Measurements from ENCODE around the gene PPP3CA.

Gene PPP3CA

GRCh38 chr4:101345596-101346350, 1.6 kb downstream of the PPP3CA start:
- peaks cover 44% of the 10 kb centered on the region for H3K4me1 Mint-ChIP-seq
- H3K4me3 Mint-ChIP-seq = peak overlapping the region; percentile 93
- peaks cover 6% of the 10 kb centered on the region for H3K27me3 Mint-ChIP-seq
- H3K36me3 Mint-ChIP-seq = no peaks in the 10 kb centered on the region
- H3K9me3 Mint-ChIP-seq = no peaks in the 10 kb centered on the region
- H3K27ac Mint-ChIP-seq = peak overlapping the region; percentile 31

DNA sequence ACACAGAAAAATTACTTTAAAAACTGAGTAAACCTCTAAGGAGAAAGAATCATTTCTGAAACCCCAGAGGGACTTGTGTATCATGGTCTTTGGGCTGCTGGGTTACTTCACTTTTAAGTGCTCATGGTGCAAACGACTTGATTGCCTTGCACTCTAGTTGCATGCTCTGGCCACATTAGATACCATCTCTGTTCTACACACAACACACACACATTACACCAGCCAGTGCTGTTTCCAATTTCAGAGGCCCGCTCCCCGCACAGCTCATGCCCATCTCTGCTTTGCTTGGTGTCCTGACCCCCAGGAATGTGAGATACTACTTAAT, 2.1 kb downstream of the PPP3CA start:
- H3K27me3 Mint-ChIP-seq = peaks cover 4% of the 10 kb centered on the region
- peaks cover 49% of the 10 kb centered on the region for H3K4me1 Mint-ChIP-seq
- no peaks in the 10 kb centered on the region for H3K36me3 Mint-ChIP-seq
- no peaks in the 10 kb centered on the region for H3K9me3 Mint-ChIP-seq
- H3K4me3 Mint-ChIP-seq = peak overlapping the region; percentile 93
- H3K27ac Mint-ChIP-seq = no peak overlapping the region

DNA sequence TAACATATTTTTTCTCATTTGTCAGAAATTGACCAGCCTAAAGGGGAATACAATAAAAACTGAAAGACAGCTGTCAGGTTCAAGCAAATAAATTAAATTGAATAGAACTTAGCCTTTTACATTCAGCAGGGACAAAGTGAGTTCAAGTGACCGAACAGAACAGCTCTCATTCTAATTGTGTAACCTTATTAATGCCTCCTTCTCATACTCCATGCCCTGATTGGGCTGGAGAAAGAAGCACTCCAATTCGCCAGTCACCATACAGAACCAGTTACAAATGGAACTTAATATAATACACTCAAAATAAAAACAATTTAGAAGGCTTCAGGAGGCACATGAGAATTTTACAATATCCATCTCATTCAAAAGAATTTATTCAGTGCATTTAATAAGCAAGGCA, 8.0 kb downstream of the PPP3CA start:
- Mint-ChIP-seq H3K4me3 (no peak overlapping the region), H3K9me3 (no peaks in the 10 kb centered on the region), H3K4me1 (peaks cover 67% of the 10 kb centered on the region), H3K27ac (no peak overlapping the region), H3K27me3 (no peaks in the 10 kb centered on the region), H3K36me3 (no peaks in the 10 kb centered on the region)

- no peak overlapping the region for H3K4me3 Mint-ChIP-seq
- no peak overlapping the region for H3K27ac Mint-ChIP-seq
- H3K36me3 Mint-ChIP-seq = peaks cover 2% of the 10 kb centered on the region
- H3K27me3 Mint-ChIP-seq = no peaks in the 10 kb centered on the region
- H3K9me3 Mint-ChIP-seq = no peaks in the 10 kb centered on the region
- H3K4me1 Mint-ChIP-seq = peaks cover 60% of the 10 kb centered on the region
Measured at GRCh38 chr4:101337688-101338087, 9.6 kb downstream of the PPP3CA start.

GRCh38 chr4:101334963-101335572, 12.3 kb downstream of the PPP3CA start:
- H3K4me3 Mint-ChIP-seq = no peak overlapping the region
- H3K27me3 Mint-ChIP-seq = no peaks in the 10 kb centered on the region
- H3K4me1 Mint-ChIP-seq = peaks cover 55% of the 10 kb centered on the region
- no peak overlapping the region for H3K27ac Mint-ChIP-seq
- no peaks in the 10 kb centered on the region for H3K9me3 Mint-ChIP-seq
- H3K36me3 Mint-ChIP-seq = peaks cover 2% of the 10 kb centered on the region

DNA sequence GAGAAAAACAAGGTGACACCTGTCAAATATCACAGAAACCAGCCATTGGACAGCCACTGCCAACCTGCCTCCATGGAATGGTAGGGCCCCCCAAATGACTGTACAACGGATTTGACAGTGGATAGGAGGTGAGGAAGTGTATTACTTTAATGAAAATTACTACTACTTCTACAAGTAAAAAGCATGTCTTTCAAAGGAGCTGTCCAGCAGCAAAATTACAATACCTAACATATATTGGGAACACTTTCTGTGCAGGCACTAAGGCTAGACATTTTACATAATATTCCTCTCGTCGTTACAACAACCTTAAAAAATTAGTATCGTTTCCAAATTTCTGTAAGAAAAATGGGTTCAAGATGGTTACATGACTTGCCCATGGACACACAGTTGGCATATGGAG, 14.9 kb downstream of the PPP3CA start:
- Mint-ChIP-seq H3K27me3 (no peaks in the 10 kb centered on the region), H3K36me3 (peaks cover 2% of the 10 kb centered on the region), H3K4me1 (peaks cover 61% of the 10 kb centered on the region), H3K4me3 (no peak overlapping the region), H3K27ac (no peak overlapping the region), H3K9me3 (no peaks in the 10 kb centered on the region)

DNA sequence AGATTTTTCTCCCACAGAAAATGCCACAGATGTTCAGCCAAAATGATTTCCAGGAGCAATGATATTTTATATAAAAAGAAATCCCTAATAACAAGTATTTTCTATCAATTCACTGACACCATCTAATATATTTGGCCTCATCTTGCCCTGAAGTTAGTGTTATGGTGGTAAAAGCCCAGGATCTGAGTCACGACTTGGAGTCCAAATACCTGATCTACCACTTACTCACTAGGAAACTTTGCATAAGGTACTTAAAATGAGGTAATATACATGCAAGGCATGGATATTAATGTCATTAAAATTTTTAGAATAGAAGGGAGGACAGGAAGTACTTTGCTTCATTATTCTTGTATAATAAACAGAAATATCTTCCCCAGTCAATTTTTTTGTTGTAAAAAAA, 16.3 kb downstream of the PPP3CA start:
- Mint-ChIP-seq H3K4me3 (no peak overlapping the region), H3K27ac (no peak overlapping the region), H3K36me3 (peaks cover 3% of the 10 kb centered on the region), H3K27me3 (peaks cover 4% of the 10 kb centered on the region), H3K4me1 (peaks cover 64% of the 10 kb centered on the region), H3K9me3 (no peaks in the 10 kb centered on the region)

DNA sequence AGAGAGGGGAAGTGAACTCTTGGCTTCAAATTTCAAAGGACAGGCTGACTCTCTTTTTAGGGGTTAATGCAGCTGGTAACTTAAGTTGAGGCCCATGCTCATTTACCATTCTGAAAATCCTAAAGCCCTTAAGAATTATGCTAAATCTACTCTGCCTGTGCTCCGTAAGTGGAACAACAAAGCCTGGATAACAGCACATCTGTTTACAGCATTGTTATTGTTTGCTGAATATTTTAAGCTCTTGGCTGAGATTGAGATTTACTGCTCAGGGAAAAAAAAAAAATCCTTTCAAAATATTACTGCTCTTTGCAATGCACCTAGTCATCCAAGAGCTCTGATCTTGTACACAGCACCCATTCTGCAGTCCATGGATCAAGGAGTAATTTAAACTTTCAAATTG, 17.7 kb downstream of the PPP3CA start:
- no peak overlapping the region for H3K4me3 Mint-ChIP-seq
- H3K27ac Mint-ChIP-seq = no peak overlapping the region
- no peaks in the 10 kb centered on the region for H3K9me3 Mint-ChIP-seq
- peaks cover 4% of the 10 kb centered on the region for H3K27me3 Mint-ChIP-seq
- peaks cover 61% of the 10 kb centered on the region for H3K4me1 Mint-ChIP-seq
- H3K36me3 Mint-ChIP-seq = peaks cover 4% of the 10 kb centered on the region

- Mint-ChIP-seq H3K27ac (no peak overlapping the region), H3K27me3 (peaks cover 5% of the 10 kb centered on the region), H3K4me1 (peaks cover 64% of the 10 kb centered on the region), H3K4me3 (peak overlapping the region; percentile 65), H3K36me3 (peaks cover 4% of the 10 kb centered on the region), H3K9me3 (no peaks in the 10 kb centered on the region)
Measured at GRCh38 chr4:101328063-101328602, 19.2 kb downstream of the PPP3CA start.

DNA sequence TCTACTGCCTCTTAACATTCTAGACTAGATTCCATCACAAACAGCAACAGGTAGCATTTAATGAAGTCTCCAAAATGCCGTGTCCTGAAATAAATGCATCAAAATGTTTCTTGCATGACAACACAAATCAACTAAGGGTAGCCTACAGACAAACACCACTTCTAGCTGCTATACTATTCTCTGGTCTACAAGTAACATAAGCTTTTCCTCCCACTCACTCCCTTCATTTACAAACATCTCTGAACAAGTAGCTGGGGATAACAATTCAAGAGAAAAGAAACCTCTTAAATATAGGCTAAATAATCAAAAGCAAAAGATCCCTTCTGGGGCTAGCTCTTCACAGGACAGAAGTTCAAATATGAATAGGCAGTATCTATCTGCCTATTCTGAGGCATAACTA, 20.8 kb downstream of the PPP3CA start:
- H3K36me3 Mint-ChIP-seq = peaks cover 4% of the 10 kb centered on the region
- H3K4me1 Mint-ChIP-seq = peaks cover 66% of the 10 kb centered on the region
- no peak overlapping the region for H3K4me3 Mint-ChIP-seq
- H3K27ac Mint-ChIP-seq = no peak overlapping the region
- H3K9me3 Mint-ChIP-seq = no peaks in the 10 kb centered on the region
- H3K27me3 Mint-ChIP-seq = peaks cover 5% of the 10 kb centered on the region

DNA sequence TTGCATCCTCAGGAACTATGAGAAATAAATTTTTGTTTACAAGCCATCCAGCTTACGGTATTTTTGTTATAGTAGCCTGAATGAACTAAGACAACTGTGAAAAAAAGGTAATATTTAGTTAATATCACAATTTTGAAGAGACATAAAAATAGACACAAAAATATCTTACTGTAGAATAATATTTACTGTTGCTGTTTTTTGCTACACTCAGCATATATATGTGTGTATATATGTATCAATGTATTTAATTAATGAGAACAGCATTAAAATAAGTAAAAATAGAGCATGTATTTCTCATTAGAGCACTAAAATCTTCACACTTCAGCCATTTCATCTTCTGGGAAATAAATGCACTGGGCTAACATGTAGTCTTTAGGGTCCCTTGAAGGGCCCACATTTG, 24.6 kb downstream of the PPP3CA start:
- Mint-ChIP-seq H3K4me3 (no peak overlapping the region), H3K9me3 (no peaks in the 10 kb centered on the region), H3K4me1 (peaks cover 47% of the 10 kb centered on the region)

GRCh38 chr4:101321481-101322042, 25.8 kb downstream of the PPP3CA start:
- H3K36me3 Mint-ChIP-seq = peaks cover 4% of the 10 kb centered on the region
- no peak overlapping the region for H3K4me3 Mint-ChIP-seq
- H3K27me3 Mint-ChIP-seq = peaks cover 3% of the 10 kb centered on the region
- no peak overlapping the region for H3K27ac Mint-ChIP-seq
- H3K9me3 Mint-ChIP-seq = no peaks in the 10 kb centered on the region
- peaks cover 37% of the 10 kb centered on the region for H3K4me1 Mint-ChIP-seq

More for the DNA sequence above, 24.6 kb downstream of the PPP3CA start:
- no peak overlapping the region for H3K27ac Mint-ChIP-seq
- H3K36me3 Mint-ChIP-seq = peaks cover 5% of the 10 kb centered on the region
- H3K27me3 Mint-ChIP-seq = peaks cover 5% of the 10 kb centered on the region

- Mint-ChIP-seq H3K9me3 (no peaks in the 10 kb centered on the region), H3K36me3 (peaks cover 4% of the 10 kb centered on the region), H3K27me3 (no peaks in the 10 kb centered on the region), H3K27ac (no peak overlapping the region), H3K4me3 (no peak overlapping the region), H3K4me1 (peaks cover 24% of the 10 kb centered on the region)
Measured at GRCh38 chr4:101315786-101316185, 31.5 kb downstream of the PPP3CA start.

- peaks cover 25% of the 10 kb centered on the region for H3K4me1 Mint-ChIP-seq
Measured at GRCh38 chr4:101315041-101315440, 32.3 kb downstream of the PPP3CA start.

DNA sequence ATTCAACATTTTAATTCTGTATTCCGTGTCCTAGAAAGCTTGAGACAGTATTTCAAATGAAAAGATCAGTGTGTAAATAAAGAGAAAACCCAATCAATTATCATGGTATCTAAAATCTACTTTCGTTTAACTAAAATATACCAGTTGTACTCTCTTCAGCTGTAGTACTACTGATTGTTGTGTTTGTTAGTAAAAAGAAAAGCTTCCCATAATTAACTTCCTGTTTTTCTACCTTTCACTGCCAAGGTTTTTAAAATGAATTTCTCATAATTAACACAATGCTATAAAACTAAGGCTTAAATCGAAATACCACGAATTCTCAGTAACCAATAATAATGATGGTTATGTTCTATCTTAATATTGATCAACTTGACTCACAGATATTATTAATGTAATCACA, 37.4 kb downstream of the PPP3CA start:
- Mint-ChIP-seq H3K9me3 (no peaks in the 10 kb centered on the region), H3K4me1 (peaks cover 53% of the 10 kb centered on the region), H3K27ac (no peak overlapping the region), H3K36me3 (no peaks in the 10 kb centered on the region), H3K27me3 (no peaks in the 10 kb centered on the region), H3K4me3 (no peak overlapping the region)

More at GRCh38 chr4:101315041-101315440, 32.3 kb downstream of the PPP3CA start:
- Mint-ChIP-seq H3K27ac (no peak overlapping the region), H3K27me3 (no peaks in the 10 kb centered on the region), H3K4me3 (no peak overlapping the region), H3K9me3 (no peaks in the 10 kb centered on the region), H3K36me3 (peaks cover 4% of the 10 kb centered on the region)

GRCh38 chr4:101307899-101308298, 39.4 kb downstream of the PPP3CA start:
- no peaks in the 10 kb centered on the region for H3K9me3 Mint-ChIP-seq
- no peaks in the 10 kb centered on the region for H3K27me3 Mint-ChIP-seq
- peaks cover 50% of the 10 kb centered on the region for H3K4me1 Mint-ChIP-seq

More at GRCh38 chr4:101307899-101308298, 39.4 kb downstream of the PPP3CA start:
- Mint-ChIP-seq H3K4me3 (no peak overlapping the region), H3K27ac (no peak overlapping the region), H3K36me3 (no peaks in the 10 kb centered on the region)
